OCI-LY7 (cell line): ENCODE results near the gene LAMTOR4. TPM values are rescaled to one million over a fixed set of nuclear protein-coding genes. Genes with fewer than 3 reads are reported as not detected.

Source experiments
- BruUV-seq: library from RNA; stranded (reverse); fragments of 400-500 nt; replicated peaks from 2 replicates; lab custom pipeline; 2021; lab: Mats Ljungman, UMichigan
- CTCF ChIA-PET: fragments of 300-600 bp; sonication (Branson Sonifier 250); formaldehyde crosslinking; loops from one replicate; lab custom pipeline; 2022; ENCODE audit warnings: antibody characterized with exemption; ENCODE audit not compliant: unreplicated experiment; lab: Charles Lee
- POLR2A ChIA-PET: fragments of 300-600 bp; sonication (Branson Sonifier 250); formaldehyde crosslinking; loops from one replicate; lab custom pipeline; 2022; ENCODE audit warnings: antibody characterized with exemption; lab: Charles Lee
- DNase-seq: peaks from one replicate; pipeline ENCODE4 v3.0.0-alpha.2; 2015; ENCODE audit warnings: low spot score
- H2AFZ ChIP-seq: fragments of 200-600 bp; sonication (generic), shearing (Covaris generic); 2 replicates; pipeline ENCODE4 v1.6.1; 2014; ENCODE audit warnings: mild to moderate bottlenecking, antibody characterized with exemption, low read length, moderate library complexity
- H3K27ac ChIP-seq: fragments of 200-600 bp; sonication (generic); 2 replicates; pipeline ENCODE4 v1.5.1; 2014; ENCODE audit warnings: mixed run types, low read depth, mild to moderate bottlenecking, moderate library complexity, low read length, inconsistent platforms; ENCODE audit not compliant: poor library complexity, severe bottlenecking
- H3K36me3 ChIP-seq: fragments of 200-600 bp; sonication (generic); 2 replicates; pipeline ENCODE4 v1.6.1; 2014; ENCODE audit warnings: mild to moderate bottlenecking, antibody characterized with exemption, low read length, moderate library complexity, mixed read lengths; ENCODE audit not compliant: insufficient read depth
- H3K4me1 ChIP-seq: fragments of 200-600 bp; sonication (generic); 2 replicates; pipeline ENCODE4 v1.5.1; 2014; ENCODE audit warnings: mild to moderate bottlenecking, low read length; ENCODE audit not compliant: insufficient read depth, poor library complexity, severe bottlenecking
- H3K4me2 ChIP-seq: fragments of 200-600 bp; sonication (generic); 2 replicates; pipeline ENCODE4 v1.6.1; 2014; ENCODE audit warnings: mild to moderate bottlenecking, low read length
- H3K4me3 ChIP-seq: fragments of 200-600 bp; sonication (generic); 2 replicates; pipeline ENCODE4 v1.5.1; 2014; ENCODE audit warnings: mild to moderate bottlenecking, low read depth, low read length; ENCODE audit not compliant: poor library complexity, severe bottlenecking
- H3K79me2 ChIP-seq: fragments of 200-600 bp; sonication (generic); 2 replicates; pipeline ENCODE4 v1.6.1; 2016; ENCODE audit warnings: low read depth, mild to moderate bottlenecking, low read length, moderate library complexity, mixed read lengths; ENCODE audit not compliant: insufficient read depth
- H3K9me2 ChIP-seq: fragments of 200-600 bp; sonication (generic); 2 replicates; pipeline ENCODE4 v1.6.1; 2016; ENCODE audit warnings: mild to moderate bottlenecking, low read length, mixed read lengths; ENCODE audit not compliant: insufficient read depth
- H3K9me3 ChIP-seq: fragments of 200-600 bp; sonication (generic); 2 replicates; pipeline ENCODE4 v1.6.1; 2014; ENCODE audit warnings: mild to moderate bottlenecking, mixed run types, low read length, mixed read lengths
- H4K20me1 ChIP-seq: fragments of 200-600 bp; sonication (generic); 2 replicates; pipeline ENCODE4 v1.6.1; 2014; ENCODE audit warnings: mild to moderate bottlenecking, antibody characterized with exemption, low read length, moderate library complexity, mixed read lengths; ENCODE audit not compliant: insufficient read depth
- EZH2phosphoT487 ChIP-seq: fragments of 200-600 bp; sonication (generic); IDR thresholded peaks from 2 replicates; pipeline ENCODE4 v1.6.1; 2018; ENCODE audit warnings: low read depth, borderline replicate concordance, mild to moderate bottlenecking, mixed run types, antibody characterized with exemption, low read length, moderate library complexity, mixed read lengths
- intact Hi-C: fragments of 100-400 bp; cut with micrococcal nuclease; formaldehyde crosslinking; loops from one replicate; pipeline ENCODE4 v1.10.0; 2022; ENCODE audit not compliant: unreplicated experiment
- total RNA-seq, 2 experiments: library from RNA; depleted of rRNA in 1 of 2; stranded (reverse); fragments of >200 nt in 1 of 2; shearing (Covaris generic) in 1 of 2; gene quantifications; 2 replicates each; pipeline ENCODE4 v1.2.3, GENCODE V29; 2014 to 2022
- TF ChIP-seq, protein P1 (sequence below): fragments of 200-600 bp; sonication (generic); conservative IDR thresholded peaks from 2 replicates; pipeline ENCODE4 v1.5.1; 2014; ENCODE audit warnings: mild to moderate bottlenecking, antibody characterized with exemption, low read length, moderate library complexity, mixed read lengths

Gene LAMTOR4
- total RNA-seq, 2 experiments from 2014 or later = 237 to 243 TPM

DNA sequence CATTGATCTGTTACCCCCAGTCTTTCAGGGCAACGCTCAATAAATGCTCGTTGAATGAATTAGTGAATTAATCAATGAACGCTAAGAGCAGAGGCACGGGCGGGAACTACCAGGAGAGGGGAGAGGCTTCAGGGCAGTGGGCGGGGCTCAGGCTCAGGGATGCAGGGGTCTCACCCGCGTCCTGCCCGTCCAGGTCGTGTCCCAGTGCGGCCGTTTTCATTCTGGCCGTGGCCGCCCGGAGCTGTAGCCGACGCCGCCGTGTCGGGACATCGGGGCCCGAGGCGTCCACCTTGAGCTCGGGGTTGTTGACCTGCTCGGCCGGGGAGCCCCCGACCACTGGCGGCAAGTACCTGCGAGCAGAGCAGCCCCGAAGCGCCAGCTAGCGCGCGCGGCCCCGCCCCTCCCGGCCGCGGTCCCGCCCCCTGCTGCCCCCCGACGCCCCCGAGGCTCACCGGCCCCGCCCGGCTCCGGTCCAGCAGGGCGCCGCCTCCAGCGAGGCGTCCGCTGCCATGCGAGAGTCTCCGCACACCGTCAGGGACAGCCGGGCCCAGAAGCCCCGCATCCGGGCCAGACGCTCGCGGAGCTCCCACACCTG is 22.5 kb downstream of the LAMTOR4 start:
- Histone ChIP-seq H3K9me2 (no peaks in the 10 kb centered on the region), H3K27ac (no peak overlapping the region), H3K4me2 (peak overlapping the region; percentile 65), H2AFZ (no peak overlapping the region), H3K79me2 (no peaks in the 10 kb centered on the region), H3K4me3 (peak overlapping the region; percentile 57), H3K9me3 (no peaks in the 10 kb centered on the region), H3K4me1 (peaks cover 78% of the 10 kb centered on the region), H3K36me3 (peaks cover 9% of the 10 kb centered on the region; the same call in 1 of the 2 replicates), H4K20me1 (no peaks in the 10 kb centered on the region)
- no TSS peak for BruUV-seq
- intact Hi-C loops = no loop called here
- CTCF ChIA-PET = interaction anchor here (1.0 kb wide), 1 partner anchor 33 kb away, joined by 4 read pairs; no protein-coding TSS in a partner anchor
- no peak for TF ChIP-seq EZH2phosphoT487
- TF ChIP-seq, protein P1, sequence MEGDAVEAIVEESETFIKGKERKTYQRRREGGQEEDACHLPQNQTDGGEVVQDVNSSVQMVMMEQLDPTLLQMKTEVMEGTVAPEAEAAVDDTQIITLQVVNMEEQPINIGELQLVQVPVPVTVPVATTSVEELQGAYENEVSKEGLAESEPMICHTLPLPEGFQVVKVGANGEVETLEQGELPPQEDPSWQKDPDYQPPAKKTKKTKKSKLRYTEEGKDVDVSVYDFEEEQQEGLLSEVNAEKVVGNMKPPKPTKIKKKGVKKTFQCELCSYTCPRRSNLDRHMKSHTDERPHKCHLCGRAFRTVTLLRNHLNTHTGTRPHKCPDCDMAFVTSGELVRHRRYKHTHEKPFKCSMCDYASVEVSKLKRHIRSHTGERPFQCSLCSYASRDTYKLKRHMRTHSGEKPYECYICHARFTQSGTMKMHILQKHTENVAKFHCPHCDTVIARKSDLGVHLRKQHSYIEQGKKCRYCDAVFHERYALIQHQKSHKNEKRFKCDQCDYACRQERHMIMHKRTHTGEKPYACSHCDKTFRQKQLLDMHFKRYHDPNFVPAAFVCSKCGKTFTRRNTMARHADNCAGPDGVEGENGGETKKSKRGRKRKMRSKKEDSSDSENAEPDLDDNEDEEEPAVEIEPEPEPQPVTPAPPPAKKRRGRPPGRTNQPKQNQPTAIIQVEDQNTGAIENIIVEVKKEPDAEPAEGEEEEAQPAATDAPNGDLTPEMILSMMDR = no peak
- POLR2A ChIA-PET = interaction anchor here (0.6 to 1.3 kb wide), 4 partner anchors 8 to 38 kb away, joined by 3 to 5 read pairs (median 4); partner anchors contain the start of gene LAMTOR4
- DNase-seq = peak; percentile 38

- Histone ChIP-seq H3K9me3 (no peaks in the 10 kb centered on the region), H3K9me2 (no peaks in the 10 kb centered on the region), H3K4me2 (peak overlapping the region; percentile 65), H3K79me2 (peaks cover 6% of the 10 kb centered on the region; the same call in 1 of the 2 replicates), H3K36me3 (peaks cover 9% of the 10 kb centered on the region; the same call in 1 of the 2 replicates), H3K4me1 (peaks cover 81% of the 10 kb centered on the region), H2AFZ (no peak overlapping the region), H4K20me1 (no peaks in the 10 kb centered on the region), H3K4me3 (peak overlapping the region; percentile 57), H3K27ac (no peak overlapping the region)
- BruUV-seq = no TSS peak
- ChIA-PET CTCF (interaction anchor here (1.0 kb wide), 1 partner anchor 33 kb away, joined by 4 read pairs; no protein-coding TSS in a partner anchor), POLR2A (interaction anchor here (0.6 to 1.3 kb wide), 4 partner anchors 9 to 225 kb away, joined by 3 to 5 read pairs (median 4); no protein-coding TSS in a partner anchor)
- DNase-seq = no peak
- intact Hi-C loops = no loop called here
- TF ChIP-seq EZH2phosphoT487 = no peak
- TF ChIP-seq, protein P1 = no peak
These were observed 23.1 kb downstream of the LAMTOR4 start for GRCh38 chr7:100171840-100172239.
